Posterior vena cava (tissue), 2 donors: ENCODE data around the gene KIR3DL2. TPM values are rescaled to one million over a fixed set of nuclear protein-coding genes. Genes with fewer than 3 reads are reported as not detected.
A peak's percentile ranks its signal among the peaks of the same experiment; 100 is the strongest.
"Not testable (repeated sequence)": the region's sequence is repeated elsewhere in the genome, so short reads cannot be mapped to it uniquely, and the experiment has no call there.

ENCODE experiments used
- DNase-seq: peaks from one replicate; pipeline ENCODE4 v3.0.0-alpha.2; 2020; ENCODE audit warnings: low spot score
- intact Hi-C, 2 donors: fragments of 100-400 bp; cut with DNase I; formaldehyde crosslinking; loops; one replicate each; pipeline versions ENCODE4 v1.14.1 to v1.14.2; 2022 to 2023
- total RNA-seq, 2 donors: library from RNA; stranded (reverse); fragmentation: NEBNext Ultra II Directional; extraction: Animal tissue kit (Norgen Biotek cat#: 25700); gene quantifications; one replicate each; pipeline ENCODE4 v1.2.1, GENCODE V29; 2021
- donor health status: DM: yes; HTN: yes; CAD: no.
- donor health status: DM: yes; HTN: yes; CAD: no.

Gene KIR3DL2
- total RNA-seq, 2 donors from 2014 or later, result not detected

DNA sequence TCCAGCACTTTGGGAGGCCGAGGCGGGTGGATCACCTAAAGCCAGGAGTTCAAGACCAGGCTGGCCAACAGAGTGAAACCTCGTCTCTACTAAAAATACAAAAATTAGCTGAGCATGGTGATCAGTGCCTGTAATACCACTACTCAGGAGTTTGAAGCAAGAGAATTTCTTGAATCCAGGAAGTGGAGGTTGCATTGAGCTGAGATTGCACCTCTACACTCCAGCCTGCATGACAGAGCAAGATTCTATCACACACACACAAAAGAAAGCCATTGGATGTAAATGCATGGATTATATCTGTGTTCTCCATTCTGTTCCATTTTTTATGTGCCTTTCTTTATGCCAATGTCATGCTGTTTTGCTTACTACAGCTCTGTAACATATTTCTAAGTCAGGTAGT is 8.2 kb downstream of the KIR3DL2 start:
- intact Hi-C loops, DNase-seq: not testable (repeated sequence)

DNA sequence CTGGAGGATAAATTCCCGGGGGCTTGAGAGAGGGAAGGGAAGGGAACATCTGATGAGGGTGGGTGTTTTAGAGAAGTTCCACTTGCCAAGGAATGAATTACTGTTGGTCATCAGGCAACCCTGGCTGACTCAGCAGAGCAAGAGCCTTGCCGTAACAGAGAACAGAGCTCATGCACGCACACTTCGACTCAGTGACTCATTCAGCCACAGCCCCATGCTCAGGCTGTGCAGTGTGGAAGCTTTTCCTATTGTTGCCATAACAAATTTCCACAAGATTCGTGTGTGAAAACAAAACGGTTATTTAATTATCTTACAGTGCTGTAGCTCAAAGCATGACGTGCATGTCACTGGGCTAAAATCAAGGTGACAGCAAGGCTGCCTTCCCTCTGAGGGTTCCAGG is 9.2 kb downstream of the KIR3DL2 start:
- DNase-seq, intact Hi-C loops: not testable (repeated sequence)

DNA sequence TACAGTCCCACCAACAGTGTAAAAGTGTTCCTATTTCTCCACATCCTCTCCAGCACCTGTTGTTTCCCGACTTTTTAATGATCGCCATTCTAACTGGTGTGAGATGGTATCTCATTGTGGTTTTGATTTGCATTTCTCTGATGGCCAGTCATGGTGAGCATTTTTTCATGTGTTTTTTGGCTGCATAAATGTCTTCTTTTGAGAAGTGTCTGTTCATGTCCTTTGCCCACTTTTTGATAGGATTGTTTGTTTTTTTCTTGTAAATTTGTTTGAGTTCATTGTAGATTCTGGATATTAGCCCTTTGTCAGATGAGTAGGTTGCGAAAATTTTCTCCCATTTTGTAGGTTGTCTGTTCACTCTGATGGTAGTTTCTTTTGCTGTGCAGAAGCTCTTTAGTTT is 13.2 kb downstream of the KIR3DL2 start:
- DNase-seq, intact Hi-C loops: not testable (repeated sequence)

DNA sequence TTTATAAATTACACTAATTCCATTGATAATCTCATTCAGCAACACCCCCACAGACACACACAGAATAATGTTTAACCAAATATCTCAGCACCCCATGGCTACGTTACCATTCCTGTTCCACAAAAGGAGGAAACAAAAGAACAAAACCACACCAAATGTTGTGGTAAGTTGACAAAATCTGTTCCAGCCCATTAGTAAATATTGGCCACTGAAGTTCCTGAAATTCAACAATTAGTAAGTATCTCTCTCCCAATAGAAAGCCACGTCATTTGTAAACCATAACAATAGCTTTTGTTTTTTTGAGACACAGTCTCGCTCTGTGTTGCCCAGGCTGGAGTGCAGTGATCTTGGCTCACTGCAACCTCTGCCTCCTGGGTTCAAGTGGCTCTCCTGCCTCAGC is 21.5 kb downstream of the KIR3DL2 start:
- no peak for DNase-seq
- intact Hi-C loops, result no loop called here

DNA sequence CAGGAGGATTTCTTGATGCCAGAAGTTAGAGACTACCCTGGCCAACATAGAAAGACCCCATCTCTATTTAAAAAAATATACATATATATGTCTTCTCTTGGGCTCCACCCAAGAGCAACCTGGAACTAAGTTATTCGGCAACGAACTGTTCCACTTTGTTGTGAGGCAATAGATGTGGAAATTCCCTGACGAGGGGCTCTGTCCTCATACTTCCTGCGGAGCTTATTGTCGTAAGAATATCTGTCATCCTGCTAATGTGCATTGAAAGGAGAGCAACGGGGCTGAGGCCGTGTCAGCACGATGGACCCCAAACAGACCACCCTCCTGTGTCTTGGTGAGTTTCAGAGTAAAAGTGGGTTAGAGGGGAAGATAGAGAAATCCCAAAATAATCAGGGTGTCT is 23.7 kb downstream of the KIR3DL2 start, which contains the start of gene FCAR:
FCAR (plus strand) TSS at position 246 of the 400 bp plus-strand sequence; CDS start at position 301, 55 bp downstream.
- intact Hi-C loops, result no loop called here
- no peak for DNase-seq

DNA sequence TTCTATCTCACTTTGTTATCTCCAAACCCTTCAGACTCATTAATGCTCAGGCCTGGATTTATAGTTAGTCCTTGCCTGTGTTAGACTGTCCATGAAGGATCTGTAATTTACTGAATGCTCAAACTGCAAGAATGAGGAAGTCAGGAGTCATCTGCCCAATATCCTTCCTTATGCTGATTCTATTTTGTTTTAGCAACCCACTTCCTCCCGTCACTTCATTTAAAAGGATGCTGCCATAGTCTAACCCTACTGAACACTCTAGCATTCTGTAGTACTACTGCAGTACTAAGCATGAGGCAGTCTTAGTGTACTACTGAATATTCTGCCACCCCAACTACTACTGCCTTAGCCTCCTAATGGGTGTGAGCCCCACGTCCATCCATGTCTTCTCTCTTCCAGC is 25.3 kb downstream of the KIR3DL2 start:
- DNase-seq, result no peak
- intact Hi-C loops, result no loop called here

DNA sequence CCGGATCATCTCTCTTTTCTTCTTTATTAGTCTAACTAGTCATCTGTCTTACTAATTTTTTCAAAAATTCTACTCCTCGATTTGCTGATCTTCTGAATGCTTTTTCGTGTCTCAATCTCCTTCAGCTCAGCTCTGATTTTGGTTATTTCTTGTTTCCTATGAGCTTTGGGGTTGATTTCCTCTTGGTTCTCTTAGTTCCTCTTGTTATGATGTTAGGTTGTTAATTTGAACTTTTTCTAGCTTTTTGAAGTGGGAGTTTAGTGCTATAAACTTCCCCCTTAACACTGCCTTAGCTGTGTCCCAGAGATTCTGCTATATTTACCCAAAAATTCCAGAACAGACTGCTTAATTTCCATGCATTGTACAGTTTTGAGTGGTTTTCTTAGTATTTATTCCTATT is 27.2 kb downstream of the KIR3DL2 start:
- intact Hi-C loops, result no loop called here
- DNase-seq, result no peak

DNA sequence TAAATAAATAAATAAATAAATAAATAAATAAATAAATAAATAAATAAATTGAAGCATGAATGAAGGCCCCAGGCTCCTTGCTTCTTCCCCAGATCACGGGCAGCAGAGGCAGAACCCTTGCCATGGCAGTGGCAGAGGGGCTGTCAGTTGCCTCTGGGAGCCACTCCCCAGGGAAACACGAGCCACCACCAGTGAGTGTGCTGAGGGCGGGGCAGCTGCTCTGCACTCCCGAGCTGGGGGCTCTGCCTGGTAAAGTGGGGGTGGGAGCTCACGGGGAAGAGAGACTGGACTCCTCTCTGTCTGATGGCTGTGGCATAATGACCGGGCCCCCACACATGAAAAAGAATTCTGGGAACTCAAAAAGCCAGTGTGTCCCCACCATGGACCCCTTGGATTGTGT is 31.6 kb downstream of the KIR3DL2 start:
- intact Hi-C loops, result no loop called here

DNA sequence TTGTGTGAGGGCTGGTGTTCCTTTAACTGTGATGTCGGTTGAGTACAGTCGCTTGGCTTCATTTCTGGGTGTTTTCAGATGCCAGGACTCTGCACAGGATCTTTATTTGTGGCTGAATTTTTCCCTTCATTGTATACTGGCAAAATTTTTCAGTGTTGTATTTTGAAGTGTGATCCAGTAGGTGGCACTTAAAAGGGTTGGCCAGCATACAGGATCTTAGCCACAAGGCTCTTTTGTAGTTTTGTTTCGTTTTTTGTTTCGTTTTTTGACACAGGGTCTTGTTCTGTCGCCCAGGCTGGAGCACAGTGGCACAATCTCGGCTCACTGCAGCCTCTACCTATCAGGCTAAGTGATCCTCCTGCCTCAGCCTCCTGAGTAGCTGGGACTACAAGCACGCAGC is 32.5 kb downstream of the KIR3DL2 start:
- intact Hi-C loops, result no loop called here
- DNase-seq, result no peak

More for the DNA sequence above, 31.6 kb downstream of the KIR3DL2 start:
- no peak for DNase-seq

DNA sequence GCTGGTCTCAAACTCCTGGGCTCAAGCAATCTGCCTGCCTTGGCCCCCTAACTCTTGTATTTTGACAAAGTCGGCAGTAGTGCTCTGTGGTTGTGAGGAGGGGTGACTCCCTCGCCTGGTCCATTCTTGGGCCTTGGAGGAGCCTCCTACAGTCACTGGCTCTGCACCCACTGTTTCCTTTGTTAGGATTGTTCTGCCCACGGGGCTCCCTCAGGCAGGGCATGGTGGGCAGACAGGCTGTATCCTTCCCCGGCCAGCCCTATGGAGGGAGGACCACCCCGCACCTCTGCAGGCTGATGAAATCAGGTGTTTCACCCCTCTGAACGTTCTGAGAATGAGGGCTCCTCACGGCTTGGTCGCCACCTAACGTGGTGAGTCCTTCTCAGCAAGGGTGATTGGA is 33.0 kb downstream of the KIR3DL2 start:
- DNase-seq, result no peak
- intact Hi-C loops, result no loop called here

DNA sequence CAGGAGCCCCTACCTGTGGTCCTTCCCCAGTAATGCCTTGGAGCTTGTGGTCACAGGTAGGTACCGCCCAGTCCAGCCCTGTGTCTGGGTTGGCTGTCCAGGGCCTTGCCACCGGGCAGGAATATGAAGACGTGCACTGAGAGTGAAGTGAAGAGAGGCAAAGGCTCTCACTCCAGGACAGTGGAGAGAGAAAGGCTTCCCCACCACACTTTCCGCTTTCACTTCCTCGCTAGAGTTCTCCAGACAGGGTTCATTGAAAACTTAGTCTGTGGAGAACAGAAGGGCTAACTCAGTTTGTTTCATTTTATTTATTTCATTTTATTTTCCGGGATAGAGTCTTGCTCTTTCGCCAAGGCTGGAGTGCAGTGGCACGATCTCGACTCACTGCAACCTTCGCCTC is 38.0 kb downstream of the KIR3DL2 start:
- no peak for DNase-seq
- intact Hi-C loops, result no loop called here

DNA sequence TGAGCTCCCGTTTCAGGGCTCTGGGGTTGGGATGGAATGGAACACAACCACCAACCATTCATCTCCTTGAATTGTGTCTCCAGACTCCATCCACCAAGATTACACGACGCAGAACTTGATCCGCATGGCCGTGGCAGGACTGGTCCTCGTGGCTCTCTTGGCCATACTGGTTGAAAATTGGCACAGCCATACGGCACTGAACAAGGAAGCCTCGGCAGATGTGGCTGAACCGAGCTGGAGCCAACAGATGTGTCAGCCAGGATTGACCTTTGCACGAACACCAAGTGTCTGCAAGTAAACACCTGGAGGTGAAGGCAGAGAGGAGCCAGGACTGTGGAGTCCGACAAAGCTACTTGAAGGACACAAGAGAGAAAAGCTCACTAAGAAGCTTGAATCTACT is 39.3 kb downstream of the KIR3DL2 start:
- intact Hi-C loops, result no loop called here
- DNase-seq, result no peak

DNA sequence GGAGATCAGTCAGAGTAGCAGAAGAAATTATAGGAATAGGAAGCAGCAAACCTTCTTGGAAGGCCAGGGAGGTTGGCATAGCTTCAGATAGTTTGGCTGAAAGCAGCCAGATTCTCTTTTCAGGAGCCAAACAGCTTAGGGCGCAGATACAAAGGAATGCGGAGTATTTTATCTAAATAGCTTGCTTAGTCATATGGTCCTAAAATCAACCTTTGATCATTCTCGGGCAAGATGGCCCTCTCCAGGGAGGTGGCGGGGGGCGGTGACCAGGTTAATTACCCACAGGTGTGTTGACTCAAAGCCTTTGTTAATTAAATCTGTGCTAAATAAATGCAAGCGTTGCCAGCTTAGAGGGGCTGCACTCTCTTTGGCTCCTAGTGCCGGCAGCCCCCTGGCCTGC is 43.2 kb downstream of the KIR3DL2 start:
- intact Hi-C loops, result no loop called here
- DNase-seq, result no peak

DNA sequence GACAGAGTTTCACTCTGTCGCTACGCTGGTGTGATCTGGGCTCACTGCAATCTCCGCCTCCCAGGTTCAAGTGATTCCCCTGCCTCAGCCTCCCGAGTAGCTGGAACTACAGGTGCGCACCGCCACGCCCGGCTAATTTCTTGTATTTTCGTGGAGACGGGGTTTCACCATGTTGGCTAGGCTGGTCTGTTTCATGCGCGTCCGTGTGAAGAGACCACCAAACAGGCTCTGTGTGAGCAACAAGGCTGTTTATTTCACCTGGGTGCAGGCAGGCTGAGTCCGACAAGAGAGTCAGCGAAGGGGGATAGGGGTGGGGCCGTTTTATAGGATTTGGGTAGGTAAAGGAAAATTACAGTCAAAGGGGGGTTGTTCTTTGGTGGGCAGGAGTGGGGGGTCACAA is 43.9 kb downstream of the KIR3DL2 start:
- DNase-seq, intact Hi-C loops: not testable (repeated sequence)

DNA sequence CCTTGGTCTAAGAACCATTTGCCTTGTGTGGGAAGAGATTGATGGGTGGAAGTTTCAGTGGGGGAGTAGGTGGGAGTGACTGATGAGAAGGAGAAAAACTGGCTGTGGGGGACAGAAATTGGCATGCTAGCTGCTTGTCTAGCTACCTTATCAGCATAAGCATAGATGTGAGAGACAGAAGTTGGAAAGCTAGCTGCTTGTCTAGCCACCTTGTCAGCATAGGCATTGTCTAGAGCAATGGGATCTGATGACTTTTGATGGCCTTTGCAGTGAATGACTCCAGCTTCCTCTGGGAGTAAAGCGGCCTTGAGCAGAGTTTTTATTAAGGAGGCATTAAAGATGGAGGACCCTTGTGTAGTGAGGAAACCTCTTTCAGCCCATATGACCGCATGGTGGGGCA is 45.8 kb downstream of the KIR3DL2 start:
- intact Hi-C loops, result no loop called here
- DNase-seq, result no peak

DNA sequence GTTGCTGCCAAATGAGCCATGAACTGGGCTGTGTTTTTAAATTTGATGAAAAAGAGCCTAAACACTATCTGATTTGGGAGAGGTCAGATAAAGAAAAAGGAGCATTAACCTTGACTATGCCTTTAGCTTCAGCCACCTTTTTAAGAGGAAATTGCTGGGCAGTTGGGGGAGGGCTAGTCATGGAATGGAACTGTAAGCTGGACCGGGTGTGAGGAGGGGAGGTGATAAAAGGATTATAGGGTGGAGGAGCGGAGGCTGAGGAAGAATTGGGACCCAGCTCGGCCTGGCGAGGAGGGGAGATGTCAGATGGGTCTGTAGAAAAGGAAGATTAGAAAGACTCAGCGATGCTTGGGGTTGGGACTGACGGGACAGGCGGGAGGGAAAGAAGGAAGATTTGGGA is 48.4 kb downstream of the KIR3DL2 start:
- DNase-seq, result peak; percentile 64

DNA sequence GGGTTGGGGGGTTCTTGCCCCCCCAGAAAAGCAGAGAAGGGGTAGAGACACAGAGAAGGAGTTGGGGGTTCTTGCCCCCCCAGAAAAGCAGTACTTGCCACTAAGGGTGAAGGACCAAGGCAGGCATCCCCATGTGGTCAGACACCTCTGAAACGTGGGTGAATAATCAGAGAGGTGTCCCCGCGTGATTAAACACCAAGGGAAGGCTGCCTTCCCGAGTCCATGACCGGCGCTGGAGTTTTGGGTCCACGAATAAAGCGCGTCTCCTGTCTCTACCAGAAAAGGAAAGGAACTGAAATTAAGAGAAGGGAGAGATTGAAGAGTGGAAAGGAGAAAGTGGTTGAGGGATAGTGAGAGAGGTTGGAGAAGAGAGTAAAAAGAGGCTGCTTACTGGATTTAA is 49.4 kb downstream of the KIR3DL2 start:
- intact Hi-C loops, result not testable (repeated sequence)
- DNase-seq, result peak; percentile 51

More for the DNA sequence above, 48.4 kb downstream of the KIR3DL2 start:
- intact Hi-C loops, result not testable (repeated sequence)

DNA sequence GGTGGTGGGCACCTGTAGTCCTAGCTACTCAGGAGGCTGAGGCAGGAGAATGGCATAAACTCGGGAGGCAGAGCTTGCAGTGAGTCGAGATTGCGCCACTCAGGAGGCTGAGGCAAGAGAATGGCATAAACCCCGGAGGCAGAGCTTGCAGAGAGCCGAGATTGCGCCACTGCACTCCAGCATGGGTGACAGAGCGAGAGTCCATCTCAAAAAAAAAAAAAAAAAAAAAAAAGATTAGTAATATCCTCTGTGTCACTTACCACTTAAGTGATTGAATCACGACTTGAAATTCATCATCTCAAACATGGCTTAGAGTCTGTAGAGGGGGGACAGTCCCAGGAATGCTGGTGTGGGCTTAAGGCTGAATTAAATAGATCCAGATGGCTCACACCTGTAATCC is 50.9 kb downstream of the KIR3DL2 start:
- DNase-seq, result peak; percentile 87

DNA sequence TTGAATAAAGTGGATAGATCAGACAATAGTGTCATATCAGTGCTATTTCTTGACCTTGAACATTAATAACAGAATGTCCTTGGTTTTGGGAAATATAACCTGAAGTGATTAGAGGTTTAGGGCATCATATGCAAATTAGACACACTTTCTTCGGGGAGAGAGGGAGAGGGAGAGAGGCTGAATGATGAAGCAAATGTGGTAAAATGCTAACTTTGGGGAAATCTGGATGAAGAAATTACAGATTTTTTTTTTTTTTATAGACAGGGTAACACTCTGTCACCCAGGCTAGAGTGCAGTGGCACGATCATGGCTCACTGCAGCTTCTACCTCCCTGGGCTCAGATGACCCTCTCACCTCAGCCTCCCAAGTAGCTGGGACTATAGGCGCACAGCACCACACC is 51.8 kb downstream of the KIR3DL2 start:
- intact Hi-C loops, result no loop called here
- no peak for DNase-seq

More for the DNA sequence above, 50.9 kb downstream of the KIR3DL2 start:
- intact Hi-C loops, result not testable (repeated sequence)

DNA sequence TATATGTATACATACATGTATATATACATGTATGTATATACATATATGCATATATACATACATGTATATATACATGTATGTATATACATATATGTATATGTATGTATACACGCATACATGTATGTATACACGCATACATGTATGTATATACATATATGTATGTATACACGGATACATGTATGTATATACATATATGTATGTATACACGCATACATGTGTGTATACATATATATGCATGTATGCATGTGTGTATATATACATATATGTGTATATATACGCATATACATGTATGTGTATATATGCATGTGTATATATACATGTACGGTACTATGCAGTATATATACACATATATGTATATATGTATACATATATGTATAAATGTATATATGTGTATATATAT is 53.1 kb downstream of the KIR3DL2 start:
- no peak for DNase-seq
- intact Hi-C loops, result no loop called here

DNA sequence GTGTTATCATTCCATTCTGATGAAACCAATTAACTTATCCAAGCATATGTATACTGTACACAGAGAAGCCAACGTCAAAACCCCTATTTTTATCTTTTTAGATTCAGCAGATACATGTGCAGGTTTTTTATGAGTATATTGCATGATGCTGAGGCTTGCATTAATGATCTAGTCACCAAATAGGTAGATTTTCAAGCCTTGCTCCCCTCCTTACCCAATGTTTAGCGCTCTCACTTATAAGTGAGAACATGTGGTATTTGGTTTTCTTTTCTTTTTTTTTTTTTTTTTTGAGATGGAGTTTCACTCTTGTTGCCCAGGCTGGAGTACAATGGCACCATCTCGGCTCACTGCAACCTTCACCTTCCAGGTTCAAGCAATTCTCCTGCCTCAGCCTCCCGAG is 54.0 kb downstream of the KIR3DL2 start:
- DNase-seq, intact Hi-C loops: not testable (repeated sequence)

DNA sequence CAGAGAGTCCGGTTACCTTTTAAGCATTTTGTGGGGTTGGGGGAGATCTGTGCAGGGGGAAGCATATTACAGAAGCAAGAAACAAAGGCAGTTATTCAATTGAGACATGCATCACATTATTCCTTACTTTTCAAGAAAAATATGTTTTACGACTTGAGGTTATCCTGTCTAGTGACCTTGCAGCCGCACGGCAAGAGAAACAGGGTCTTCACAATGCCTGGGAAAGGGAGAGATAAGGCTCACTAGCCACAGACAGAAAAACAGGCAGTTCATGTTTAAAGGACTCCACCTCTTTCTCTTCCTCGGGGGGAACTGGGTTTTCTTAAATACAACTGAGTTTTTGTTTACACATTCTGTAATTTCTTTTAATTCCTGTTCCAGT is 55.2 kb downstream of the KIR3DL2 start:
- peak; percentile 9 for DNase-seq
- intact Hi-C loops, result no loop called here
